Measurements from ENCODE around the gene VSIG4. TPM values are rescaled to one million over a fixed set of nuclear protein-coding genes. Genes with fewer than 3 reads are reported as not detected.

The VSIG4 gene
- total RNA-seq, 1 experiment from 2014 or later = not detected

DNA sequence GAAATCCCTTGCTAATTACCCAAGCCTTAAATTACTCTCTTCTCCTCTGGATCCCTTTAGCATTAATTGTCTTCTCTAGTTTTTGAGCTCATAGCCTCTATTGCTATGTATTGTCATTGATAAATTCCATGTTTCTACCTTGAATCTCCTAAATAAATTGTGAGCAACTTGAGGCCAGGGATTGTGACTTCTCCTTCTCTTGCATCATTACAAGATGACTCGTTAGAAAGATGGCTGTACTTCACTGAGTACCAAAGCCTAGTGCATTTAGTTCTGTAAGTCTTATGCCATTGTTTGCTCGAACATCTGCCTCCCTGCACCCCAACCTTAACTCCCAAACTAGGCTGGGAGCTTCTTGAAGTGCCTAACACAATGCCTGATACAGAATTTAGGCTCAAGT lies 15.3 kb downstream of the VSIG4 start:
- no peak for DNase-seq (ENCODE audit: low spot score)

DNA sequence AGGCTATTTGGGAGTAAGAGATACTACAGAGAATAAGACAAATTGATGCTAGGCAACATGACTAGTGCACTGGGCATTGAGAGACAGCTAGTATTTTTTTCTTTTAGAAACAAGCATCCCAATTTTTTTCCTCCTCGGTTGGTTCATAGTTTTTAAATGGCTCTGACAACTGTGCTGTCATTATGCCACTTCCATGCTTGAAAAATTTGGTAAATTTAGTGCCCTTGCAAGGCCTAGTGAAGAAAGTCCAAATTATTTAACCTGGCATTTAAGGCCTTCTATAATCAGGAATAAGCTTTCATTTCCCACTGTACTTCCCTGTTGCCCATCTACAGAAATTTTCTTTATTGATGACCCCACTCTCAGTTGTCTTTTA lies 15.8 kb downstream of the VSIG4 start:
- DNase-seq (ENCODE audit: low spot score) = no peak

DNA sequence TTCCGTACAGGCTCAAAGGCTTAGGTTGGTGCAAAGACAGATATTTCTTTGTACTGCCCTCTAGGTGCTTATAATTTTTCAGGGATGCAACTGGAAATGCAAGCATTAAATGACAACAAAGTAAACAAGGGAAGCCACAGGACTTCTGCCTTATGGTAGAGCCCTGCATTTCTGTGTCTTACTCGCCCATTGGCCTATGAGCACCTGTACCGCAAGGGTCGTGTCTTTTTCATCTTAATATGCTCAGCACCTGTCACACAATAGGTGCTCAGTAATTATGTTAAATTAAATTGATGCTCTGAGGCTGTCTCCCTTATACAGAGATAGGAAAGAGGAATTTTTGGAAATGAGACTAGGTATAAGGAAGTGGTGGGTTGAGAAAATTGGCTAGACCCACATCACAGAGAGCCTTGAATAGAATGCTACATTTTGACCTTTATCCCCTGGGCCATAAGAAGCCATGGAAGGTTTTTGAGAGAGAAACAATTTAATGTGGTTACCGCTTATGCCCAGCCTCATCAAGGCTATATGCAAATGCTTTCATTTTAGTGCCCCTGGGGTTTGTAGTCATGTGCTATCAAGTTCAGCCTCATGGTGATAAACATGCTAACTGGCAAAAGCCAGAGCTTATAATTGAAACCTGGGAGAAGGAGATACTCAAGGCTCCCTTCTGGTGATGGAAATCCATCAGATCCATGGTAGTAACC lies 16.3 kb downstream of the VSIG4 start:
- no peak for DNase-seq (ENCODE audit: low spot score)

DNA sequence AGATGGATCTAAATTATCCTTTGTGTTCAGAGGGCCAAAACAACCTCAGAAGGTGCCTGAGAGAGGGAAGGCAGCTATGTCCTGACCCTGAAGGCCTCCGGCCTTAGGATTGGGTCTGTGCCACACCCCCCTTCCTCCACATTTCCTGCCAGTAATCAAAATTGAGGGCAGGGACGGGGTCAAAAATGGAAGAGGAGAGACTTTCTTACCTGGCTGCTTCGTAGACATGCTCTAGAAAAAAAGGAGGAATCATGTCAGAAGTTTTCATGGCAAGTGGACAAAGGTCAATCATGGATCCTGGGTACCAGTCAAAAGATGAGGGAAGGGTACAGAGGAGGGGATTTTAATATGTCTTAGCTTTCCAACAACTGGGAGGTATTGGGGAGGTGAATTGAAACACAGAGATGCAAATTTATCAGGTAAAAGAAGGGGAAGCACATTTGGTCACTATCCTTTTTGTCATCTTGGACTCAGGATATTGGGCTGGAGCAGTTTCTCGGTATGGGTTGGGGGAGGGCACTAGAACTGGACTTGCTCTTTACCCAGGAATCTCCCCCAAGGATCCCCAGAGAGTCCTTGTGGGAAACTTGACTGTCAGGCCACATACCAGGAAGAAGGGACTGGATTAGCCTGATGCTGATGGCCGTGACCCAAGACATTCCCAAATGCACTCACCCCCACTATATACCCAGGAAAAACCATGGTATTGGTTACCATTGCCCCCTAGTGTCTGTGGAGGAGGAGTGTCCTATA lies 17.1 kb downstream of the VSIG4 start:
- DNase-seq (ENCODE audit: low spot score) = peak; percentile 9

DNA sequence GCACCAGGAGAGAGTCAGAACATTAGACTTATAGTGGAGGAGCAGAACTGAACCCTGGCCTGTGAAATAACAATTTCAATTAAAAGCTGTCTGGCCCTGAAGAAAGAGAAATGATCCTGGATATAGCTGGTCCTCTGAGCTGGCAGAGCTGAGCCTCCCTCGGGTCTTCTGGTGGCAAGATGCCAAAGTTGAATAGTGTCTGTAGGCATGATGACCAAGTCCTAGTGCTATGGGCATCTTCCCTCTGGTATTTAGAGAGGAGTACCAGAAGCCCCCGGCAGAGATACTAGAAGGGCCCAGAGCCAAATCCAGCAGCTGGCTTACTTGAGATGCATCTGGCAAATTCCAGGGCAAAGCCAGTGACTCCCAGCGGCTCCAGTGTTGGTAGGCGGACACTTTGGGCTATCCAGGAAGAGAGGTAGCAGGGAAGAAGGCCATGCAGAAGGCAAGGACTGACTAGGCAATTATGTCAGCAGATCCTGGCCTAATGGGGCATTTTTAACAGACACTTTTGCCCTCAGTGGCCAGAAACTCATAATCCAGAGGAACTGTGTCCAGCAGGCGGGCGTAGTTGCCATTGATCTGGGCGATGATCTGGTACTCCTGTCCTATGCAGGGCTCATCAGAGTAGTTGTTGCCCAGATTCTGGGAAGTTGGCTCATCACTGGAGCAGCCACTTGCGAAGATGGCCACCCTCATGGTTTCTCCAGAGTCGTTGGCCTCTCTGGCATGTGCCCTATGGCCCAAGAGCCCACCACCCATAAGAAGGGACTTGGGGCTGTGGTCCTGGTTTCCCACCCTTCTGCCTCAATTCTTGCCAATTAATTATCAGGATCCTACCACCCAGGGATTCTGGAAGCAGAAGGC lies 17.9 kb downstream of the VSIG4 start:
- DNase-seq (ENCODE audit: low spot score) = no peak

DNA sequence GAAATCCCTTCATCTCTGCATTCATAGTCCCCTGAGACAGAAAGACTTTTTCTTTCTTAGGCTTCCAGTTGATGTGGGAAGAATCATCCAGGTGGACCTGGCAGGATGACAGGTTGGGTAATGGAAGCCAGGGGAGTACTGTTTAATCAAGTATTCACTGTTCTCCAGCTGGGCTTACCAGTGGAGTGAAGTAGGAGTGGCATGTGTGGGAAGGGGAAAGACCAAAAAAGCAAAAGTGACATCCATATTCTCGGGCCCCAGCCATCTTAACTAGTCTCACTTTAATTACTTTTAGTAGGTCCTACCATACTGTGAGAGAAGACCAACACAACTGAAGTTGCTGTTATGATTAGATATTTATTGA lies 18.5 kb downstream of the VSIG4 start:
- no peak for DNase-seq (ENCODE audit: low spot score)

DNA sequence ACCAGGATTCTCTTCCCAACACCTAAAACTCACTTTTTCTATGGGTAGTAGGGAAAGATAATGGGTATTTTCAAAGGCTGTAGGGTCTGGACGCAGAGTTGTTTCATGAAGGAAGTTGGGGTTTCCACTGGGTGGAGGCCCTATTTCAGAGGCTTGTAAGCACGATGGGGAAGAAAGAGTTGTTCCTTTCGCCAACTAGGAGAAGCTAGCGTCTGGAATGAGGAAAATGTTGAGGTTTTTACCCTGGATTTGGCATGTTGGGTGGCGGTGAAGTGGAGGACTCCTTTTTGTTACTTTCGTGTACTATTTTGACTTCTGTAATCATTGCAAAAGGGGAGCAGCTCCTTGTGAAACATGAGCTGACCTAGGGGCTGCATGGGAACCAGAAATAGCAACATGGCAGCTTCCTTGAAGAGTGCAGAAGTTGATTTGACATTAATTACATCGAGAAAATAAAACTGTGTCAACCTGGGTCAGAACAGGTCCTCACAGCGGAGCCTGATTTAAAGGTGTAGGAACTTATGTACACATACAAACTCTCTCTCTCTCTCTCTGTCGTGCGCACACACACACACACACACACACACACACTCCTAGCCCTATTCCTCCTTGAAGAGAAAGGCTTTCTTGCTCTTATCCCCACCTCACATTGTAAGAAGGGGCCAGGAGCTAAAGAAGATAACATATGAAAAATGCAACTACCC lies 19.1 kb downstream of the VSIG4 start:
- no peak for DNase-seq (ENCODE audit: low spot score)

DNA sequence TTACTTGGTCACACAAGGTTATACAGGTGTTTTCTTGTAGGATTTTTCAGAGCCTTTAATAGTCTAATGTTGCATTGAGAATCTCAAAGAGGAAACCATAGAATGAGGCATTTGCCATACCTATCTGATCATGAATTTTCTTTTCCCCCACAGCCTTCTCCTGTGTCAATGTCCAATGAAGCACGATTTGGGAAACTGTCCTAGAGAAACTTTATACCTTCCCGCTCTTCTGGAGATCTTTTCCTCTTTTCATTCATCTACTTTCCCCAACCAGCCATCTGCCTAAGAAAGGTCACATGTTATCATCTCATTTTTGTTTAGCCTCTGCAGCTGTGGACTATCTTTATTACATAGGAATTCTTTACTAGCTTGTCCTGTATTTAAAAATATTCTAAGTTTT lies 19.9 kb downstream of the VSIG4 start:
- no peak for DNase-seq (ENCODE audit: low spot score)

DNA sequence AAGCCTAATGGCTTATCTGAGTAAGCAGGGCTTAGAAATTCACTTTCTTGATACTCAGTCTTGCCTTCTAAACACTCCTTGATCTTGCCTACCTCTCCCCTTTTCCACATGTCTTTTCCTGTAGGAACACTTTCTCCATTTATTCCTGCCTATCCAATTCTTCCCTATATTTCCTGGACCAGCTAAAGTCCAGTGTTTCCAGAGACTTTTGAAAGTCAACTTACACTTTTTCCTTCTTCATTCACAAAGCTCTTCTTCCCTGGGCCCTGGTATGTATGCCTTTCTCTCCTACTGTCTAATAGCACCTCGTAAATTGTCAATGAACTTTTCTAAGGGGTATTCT lies 20.6 kb downstream of the VSIG4 start:
- no peak for DNase-seq (ENCODE audit: low spot score)

DNA sequence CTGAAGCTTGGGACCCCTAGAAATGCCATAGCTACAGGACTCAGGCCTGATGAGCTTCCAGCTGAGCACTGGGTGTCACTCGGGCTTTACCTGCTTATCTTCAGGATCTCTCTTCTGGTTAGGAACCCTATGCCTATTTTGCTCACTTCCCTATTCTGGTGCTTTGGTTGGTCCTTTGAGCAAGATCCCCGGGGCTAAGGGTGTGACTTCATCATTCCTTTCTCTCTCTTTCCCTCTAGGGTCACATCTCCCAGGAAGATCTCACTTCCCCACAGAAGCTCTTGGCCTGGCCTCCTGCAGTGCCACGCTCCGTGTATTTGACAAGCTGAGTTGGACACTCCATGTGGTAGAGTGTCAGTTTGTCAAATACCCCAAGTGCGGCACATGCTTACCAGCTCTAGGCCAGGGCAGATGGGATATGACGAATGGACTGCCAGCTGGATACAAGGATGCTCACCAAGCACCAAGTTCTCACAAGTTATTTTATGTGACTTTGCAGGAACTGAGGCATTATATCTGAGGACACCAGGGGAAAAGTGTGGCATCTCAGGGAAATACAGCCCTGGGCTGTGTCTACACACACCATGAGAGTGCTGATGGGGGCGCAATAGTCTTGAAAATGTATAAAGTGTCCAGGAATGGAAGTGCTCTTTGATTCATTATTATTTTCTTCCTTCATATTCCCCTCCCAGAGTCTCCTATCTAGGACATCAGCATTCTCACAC lies 21.1 kb downstream of the VSIG4 start:
- DNase-seq (ENCODE audit: low spot score) = no peak

DNA sequence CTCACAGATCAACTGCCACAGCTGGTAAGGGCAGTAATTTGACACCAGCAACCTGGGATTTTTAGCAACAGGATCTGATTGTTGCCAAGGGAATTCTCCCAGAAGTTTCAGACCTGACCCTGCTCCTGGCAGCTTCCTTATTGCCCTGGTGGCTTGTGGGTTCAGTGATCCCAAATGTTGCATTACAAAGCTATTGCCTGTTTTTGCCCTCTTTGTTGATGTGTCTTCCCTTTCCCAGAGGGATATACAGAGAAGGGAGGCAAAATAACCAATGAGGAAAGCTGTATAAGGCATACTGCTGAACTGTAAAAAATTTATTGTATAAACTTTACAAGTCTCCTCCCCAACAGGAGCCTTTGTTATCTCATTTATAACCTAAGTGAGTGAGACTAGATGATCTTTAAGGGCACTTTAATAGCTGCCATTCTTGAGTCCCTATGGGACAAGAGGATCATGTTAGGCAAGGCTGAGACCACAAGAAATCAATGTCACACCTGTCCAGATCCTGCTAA lies 22.2 kb downstream of the VSIG4 start:
- no peak for DNase-seq (ENCODE audit: low spot score)

DNA sequence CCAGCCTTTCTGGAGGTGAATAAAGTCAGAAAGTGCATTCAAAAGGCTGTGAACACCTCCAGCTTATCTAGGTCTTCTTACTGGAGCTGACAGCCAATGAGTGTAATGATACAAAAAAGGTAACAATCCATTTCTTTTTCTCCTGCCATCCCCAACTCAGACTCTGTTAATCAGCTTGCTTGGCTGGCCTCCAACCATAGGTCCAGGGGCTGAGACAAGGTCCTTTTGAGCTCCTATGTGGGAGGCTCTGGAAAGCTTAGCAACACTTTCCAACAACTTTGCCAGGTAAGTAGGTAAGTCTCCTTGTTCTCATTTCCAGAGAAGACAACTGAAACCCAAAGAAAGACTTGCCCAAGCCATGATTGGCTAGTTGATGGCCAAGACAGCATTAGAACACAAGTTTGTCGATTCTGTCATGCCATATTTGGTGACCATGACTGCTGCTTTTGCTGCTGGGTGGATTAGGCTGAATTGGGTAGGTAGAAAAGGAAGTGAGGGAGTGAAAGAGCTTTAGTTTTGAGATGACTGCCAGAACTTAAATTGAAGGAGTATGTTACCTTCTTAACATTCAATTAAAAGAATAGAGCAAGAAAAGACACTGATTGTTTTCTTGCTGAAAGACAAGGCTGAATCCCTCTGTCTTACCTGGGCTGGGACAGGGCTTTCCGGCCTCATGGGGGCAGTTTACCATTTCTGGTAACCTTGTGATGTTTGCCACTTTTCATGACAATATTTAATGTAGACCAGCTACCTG lies 22.8 kb downstream of the VSIG4 start:
- no peak for DNase-seq (ENCODE audit: low spot score)

DNA sequence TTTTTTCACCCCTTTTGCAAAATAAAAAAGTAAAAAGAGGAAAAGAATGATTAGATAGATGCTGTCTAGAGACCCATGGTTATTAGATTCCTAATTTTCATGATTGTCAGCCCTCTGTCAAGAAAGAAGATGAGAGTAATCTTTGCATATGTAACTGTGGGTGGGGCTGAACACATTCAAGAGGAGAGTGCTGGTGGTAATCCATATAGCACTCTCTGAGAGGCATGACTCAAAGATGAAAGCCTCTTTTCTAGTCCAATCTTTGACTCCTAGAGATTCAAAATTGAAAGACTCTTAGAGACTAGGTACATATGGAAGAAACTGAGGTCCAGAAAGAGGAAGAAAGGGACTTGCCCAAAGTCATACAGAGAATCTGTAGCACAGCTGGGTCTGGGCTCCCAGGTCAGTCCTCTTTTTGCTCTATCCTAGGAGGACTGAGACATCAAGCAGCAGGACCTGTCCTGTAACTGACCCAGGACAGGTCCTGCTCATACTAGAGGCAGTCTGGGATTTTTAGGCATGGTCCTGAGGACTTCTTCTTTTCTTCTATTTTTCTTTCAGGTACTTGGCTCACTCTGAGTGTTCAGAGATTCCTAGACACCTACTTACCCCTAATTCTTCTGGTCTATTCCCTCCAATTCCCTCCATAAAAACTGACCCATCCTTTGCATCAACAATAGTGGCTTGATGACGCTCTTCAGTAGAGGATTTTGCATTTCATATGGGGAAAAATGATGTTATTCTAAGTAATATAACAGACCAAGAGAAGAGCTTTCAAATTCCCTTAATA lies 23.8 kb downstream of the VSIG4 start:
- no peak for DNase-seq (ENCODE audit: low spot score)

DNA sequence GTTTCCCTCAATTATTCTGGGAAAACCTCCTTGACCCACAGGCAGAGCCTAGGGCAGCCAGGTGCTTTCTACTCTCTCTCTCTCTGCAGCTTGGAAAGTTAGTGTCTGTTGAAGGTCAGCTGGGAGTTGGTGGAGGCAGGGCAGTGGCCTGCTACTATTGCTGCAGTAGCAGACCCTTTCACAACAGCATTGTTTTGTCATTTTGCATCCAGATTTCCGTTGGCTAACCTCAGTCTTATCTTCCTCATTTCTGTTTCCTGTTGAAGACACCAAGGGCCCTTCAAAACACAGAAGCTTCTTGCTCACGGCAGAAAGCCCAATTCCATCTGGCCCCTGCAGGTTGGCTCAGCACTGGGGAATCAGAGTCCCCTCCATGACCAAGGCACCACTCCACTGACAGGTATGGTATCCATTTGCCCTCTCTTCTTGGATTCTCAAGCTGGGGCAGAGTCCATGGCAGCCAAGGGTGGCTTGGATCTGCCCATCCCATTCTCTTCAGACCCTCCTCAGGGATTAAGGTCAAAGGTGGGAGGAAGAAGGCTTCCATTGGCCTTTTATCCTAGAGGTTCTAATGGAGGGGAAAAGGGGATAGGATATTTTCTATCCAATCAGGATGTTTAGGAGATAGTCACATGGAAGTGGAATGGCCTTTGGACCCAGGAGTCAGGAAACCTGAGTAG lies 24.6 kb downstream of the VSIG4 start:
- DNase-seq (ENCODE audit: low spot score) = no peak

DNA sequence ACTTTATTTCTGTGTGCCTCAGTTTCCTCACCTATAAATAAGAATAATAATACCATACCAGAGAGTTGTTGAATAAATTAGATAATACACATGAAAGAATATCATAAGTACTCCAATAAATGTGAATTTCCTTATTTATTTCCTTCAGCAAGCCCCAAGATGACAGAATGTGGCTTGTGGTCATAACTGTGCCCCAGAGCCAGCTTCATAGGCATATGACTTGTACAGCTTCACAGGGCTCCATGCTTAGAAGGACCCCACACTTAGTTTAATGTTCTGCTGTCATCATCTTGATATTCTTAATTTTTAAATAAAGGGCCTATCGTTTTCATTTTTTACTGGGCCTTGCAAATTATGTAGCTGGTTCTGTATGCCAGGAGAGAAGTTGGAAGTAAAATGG lies 25.3 kb downstream of the VSIG4 start:
- no peak for DNase-seq (ENCODE audit: low spot score)

DNA sequence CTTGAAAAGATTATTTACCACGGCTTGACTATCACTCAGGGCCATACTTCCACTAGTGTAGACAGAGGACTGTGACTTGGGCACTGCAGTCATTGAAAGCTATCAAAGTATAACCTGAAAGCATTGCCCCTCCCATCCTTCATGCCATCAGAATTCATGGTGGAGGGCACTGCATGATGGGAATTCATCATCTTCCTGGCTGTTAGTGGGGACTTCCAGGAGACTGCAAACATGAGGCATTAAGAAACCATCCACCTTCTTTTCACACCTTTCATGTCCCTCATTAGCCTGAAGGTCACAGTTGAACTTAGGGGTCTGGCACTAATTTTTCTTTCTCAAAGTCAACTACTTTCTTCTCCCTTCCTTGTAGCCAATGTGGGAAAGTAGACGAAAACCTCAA lies 25.8 kb downstream of the VSIG4 start:
- DNase-seq (ENCODE audit: low spot score) = no peak

DNA sequence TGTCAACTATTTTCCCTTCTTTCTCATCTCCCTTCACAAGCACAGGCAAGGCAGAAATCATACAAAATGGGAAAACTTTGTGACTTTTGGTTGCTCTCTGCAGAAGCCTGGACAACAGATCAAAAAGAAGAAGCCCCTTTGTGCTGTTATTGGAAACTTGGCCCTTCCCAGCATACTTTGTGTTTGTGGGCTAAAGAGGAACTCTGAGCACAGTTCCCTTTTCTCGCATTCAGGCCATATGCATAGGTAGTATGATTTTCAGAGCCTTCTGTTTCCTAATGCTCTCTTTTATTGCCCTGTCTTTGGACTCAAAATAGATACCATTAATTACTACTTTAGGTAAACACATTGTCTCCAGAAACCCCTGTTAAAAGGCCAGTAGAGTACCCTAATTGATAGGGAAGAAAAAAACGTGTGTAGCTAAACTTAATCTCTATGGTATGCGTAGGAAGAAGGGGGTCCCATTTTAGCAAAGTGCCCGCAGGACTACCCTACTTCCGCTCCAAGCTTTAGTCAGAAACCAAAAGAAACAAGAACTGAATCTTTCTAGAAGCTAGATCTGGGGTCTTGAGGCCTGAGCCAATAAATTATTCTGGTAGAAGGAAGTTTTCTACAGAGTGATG lies 26.6 kb downstream of the VSIG4 start:
- no peak for DNase-seq (ENCODE audit: low spot score)

DNA sequence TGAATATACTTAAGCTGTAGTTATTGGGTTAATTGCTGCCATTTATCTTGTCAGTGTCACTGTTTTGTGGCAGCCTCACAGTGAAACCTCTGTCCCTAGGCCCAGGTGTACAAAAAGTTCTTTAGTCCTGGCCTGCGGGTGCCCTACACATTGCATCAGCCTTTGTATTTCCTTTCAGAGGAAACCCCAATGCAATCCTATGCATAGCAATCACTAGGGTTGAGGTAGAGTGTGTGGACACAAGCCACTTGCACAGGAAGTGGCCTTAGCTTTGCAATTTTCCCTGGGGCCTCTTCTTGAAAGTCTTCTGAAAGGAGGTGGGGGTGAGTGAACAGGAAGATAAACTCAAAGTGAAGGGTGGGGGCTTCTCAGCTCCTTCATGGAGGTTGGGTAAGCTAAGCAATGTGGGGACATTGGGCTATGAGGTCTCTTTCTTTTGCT lies 27.8 kb downstream of the VSIG4 start:
- no peak for DNase-seq (ENCODE audit: low spot score)

All from HT-29 (cell line).